Endothelial cell of hepatic sinusoid (primary cell): ENCODE data around the gene IL31.

ENCODE experiments used
- in situ Hi-C: cut with HindIII; loops from 2 replicates; pipeline ENCODE4 v1.10.0; 2017; ENCODE audit warnings: low sequenced_read_pairs

The IL31 gene

GRCh38 chr12:122133192-122133950 is 40.6 kb downstream of the IL31 start:
- in situ Hi-C loops: no loop called here

GRCh38 chr12:122130150-122130549 is 43.9 kb downstream of the IL31 start:
- in situ Hi-C loops: no loop called here

GRCh38 chr12:122129131-122129530 is 44.9 kb downstream of the IL31 start:
- in situ Hi-C loops: no loop called here

GRCh38 chr12:122128481-122128880 is 45.5 kb downstream of the IL31 start:
- in situ Hi-C loops: no loop called here

- in situ Hi-C loops: no loop called here
Observed at GRCh38 chr12:122127839-122128238, 46.2 kb downstream of the IL31 start.

- in situ Hi-C loops: no loop called here
Observed at GRCh38 chr12:122126713-122127597, 47.1 kb downstream of the IL31 start.

GRCh38 chr12:122126342-122126635 is 47.7 kb downstream of the IL31 start:
- in situ Hi-C loops: no loop called here

- in situ Hi-C loops: no loop called here
Observed at GRCh38 chr12:122125452-122126341, 48.3 kb downstream of the IL31 start.

GRCh38 chr12:122124370-122124769 is 49.7 kb downstream of the IL31 start:
- in situ Hi-C loops: no loop called here

GRCh38 chr12:122123761-122124145 is 50.3 kb downstream of the IL31 start:
- in situ Hi-C loops: no loop called here

GRCh38 chr12:122123051-122123760 is 50.8 kb downstream of the IL31 start:
- in situ Hi-C loops: no loop called here
